Measurements from ENCODE around the gene EPB41.

DNA sequence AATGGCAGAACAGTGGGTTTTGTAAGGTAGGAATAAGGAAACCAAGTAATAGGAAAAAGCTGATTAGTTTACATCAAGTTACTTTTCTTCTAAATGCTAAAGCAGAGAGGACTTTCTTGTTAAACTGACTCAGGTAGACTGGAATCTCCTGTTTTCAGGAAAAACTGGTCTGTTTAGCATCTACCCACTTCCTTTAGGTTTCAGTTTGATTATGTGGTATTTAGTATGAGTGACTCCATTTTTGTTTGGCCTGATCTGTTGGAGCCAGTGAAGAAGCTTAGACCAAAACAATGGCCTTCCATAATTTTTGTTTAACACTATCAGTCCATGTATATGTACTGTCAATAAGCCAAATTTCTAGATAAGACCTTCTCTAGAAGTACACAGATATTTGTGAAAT is 88.4 kb downstream of the EPB41 start:
- TF ChIP-seq, protein P1, sequence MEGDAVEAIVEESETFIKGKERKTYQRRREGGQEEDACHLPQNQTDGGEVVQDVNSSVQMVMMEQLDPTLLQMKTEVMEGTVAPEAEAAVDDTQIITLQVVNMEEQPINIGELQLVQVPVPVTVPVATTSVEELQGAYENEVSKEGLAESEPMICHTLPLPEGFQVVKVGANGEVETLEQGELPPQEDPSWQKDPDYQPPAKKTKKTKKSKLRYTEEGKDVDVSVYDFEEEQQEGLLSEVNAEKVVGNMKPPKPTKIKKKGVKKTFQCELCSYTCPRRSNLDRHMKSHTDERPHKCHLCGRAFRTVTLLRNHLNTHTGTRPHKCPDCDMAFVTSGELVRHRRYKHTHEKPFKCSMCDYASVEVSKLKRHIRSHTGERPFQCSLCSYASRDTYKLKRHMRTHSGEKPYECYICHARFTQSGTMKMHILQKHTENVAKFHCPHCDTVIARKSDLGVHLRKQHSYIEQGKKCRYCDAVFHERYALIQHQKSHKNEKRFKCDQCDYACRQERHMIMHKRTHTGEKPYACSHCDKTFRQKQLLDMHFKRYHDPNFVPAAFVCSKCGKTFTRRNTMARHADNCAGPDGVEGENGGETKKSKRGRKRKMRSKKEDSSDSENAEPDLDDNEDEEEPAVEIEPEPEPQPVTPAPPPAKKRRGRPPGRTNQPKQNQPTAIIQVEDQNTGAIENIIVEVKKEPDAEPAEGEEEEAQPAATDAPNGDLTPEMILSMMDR (IDR thresholded peaks at IDR 0.05; ENCODE audit: low read depth, low read length), result no peak
- TF ChIP-seq POLR2A (IDR thresholded peaks at IDR 0.05; ENCODE audit: extremely low read depth, insufficient read length), result no peak
- TF ChIP-seq, protein P2, sequence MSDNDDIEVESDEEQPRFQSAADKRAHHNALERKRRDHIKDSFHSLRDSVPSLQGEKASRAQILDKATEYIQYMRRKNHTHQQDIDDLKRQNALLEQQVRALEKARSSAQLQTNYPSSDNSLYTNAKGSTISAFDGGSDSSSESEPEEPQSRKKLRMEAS (IDR thresholded peaks at IDR 0.05; ENCODE audit: low read depth, low read length), result no peak
- no peak for TF ChIP-seq MYC (IDR thresholded peaks at IDR 0.05; ENCODE audit: low read depth, low read length)
